NCI-H82 treated with DMSO at 0.1 percent for 48 hours (cell line): Measurements from ENCODE around the gene MBD3L1.

ENCODE experiments used
- DNase-seq: peaks from one replicate; lab custom pipeline; 2025; ENCODE audit not compliant: unreplicated experiment; lab: John Stamatoyannopoulos, UW

The MBD3L1 gene

DNA sequence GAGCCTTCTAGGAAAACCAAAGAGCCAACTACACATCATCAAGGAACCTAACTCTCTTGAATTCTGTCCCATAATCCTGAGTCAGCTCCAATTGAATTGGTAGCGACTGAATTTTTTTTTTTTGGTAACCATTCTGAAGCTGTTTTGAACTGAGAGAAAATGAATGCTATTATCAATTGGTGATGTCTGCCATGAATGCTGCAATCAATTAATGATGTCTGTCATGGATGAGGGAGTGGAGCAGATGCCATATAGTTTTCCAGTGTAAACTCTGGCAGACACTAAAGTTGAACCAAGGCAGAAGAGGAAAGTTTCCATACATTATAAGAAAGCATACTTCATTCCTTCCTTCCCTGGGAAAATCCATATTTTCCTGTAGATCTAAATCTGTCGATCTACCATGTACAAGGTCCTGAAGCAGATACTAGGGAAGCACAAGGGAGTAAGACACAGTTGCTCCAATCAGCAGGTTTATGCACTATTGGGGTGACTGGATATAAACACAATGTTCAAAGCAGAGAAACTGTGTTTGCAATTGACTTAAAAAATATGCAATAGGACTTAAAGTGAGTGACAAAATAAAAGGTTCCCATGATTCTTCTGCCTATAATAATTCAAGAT lies 48.8 kb downstream of the MBD3L1 start:
- DNase-seq: no peak

DNA sequence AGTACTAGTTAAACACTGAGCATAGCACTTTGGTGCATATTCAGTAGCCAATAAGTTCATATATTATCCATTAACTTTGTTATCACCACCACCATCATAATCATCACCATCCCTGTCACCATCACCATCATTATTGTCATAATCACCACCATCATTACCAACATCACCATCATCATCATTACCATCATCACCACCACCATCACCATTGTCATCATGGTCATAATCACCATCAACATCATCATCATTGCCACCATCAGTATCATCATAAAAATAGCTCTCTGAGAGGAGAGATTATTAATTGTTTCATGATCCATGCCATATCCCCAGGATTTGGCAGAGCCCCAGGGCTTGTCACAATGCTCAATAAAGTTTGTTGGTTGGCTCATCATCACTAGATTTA lies 49.3 kb downstream of the MBD3L1 start:
- no peak for DNase-seq

DNA sequence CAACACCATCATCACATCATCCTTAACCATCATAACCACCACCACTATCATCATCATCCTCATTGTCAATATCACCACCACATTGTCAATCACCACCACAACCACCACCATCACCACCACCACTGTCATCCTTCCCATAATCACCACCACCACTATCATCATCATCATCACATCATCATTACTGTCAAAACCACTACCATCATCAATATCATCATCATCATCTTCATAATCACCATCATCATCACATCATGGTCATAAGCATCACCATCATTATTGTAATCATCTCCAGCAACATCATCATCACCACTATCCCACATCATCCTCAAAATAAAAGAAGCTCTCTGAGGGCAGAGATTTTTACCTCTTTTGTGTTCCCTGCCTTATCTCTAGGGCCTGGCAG lies 52.2 kb downstream of the MBD3L1 start:
- DNase-seq: no peak

DNA sequence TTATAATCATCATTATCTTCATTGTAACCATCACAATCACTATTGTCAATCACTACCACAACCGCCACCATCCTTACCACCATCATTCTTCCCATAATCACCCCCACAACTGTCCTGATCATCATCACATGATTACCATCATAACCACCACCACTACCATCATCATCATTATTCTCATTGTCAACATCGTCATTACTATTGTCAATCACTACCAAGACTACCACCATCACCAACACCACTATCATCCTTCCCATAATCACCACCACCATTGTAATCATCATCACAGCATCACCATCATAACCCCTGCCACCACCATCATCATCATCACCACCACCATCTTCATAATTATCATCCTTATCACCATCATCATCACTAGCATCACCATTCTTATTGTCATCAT lies 55.2 kb downstream of the MBD3L1 start:
- no peak for DNase-seq

DNA sequence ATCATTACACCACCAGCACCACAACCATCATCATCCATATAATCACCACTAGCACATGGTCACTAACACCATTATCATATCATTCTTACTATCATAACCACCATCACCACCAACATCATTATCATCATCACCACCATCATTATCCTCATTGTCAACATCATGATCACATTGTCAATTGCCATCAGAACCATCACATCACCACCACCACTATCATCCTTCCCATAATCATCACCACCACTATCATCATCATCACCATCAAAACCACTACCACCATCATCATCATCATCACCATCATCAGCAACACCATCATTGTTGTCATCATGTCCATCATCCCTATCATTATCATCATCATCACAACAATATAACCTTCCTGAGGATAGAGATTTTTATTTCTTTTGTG lies 58.1 kb downstream of the MBD3L1 start:
- DNase-seq: no peak
